SK-N-SH (cell line): ENCODE data around the gene NHLH1. TPM values are rescaled to one million over a fixed set of nuclear protein-coding genes. Genes with fewer than 3 reads are reported as not detected.

Experiments used
- CTCF ChIA-PET: fragments of 300-600, 350-600 bp; formaldehyde crosslinking; extraction: SDS; loops from one replicate; lab custom pipeline; 2021; lab: Yijun Ruan, JAX
- POLR2A ChIA-PET: fragments of 350-600 bp; sonication (Branson Sonifier 250); formaldehyde crosslinking; extraction: SDS; loops from one replicate; lab custom pipeline; 2020; ENCODE audit warnings: antibody characterized with exemption, inconsistent platforms; lab: Yijun Ruan, JAX
- DNase-seq: peaks from one replicate; pipeline ENCODE4 v3.0.0; 2012
- H2AFZ ChIP-seq: fragments of 200-600 bp; sonication (generic); 2 replicates; pipeline ENCODE4 v1.8.1; 2016; ENCODE audit warnings: antibody characterized with exemption, mild to moderate bottlenecking, low read depth
- H3F3A ChIP-seq: fragments of 200-600 bp; sonication (generic); replicated peaks from 2 replicates; pipeline ENCODE3; 2016; ENCODE audit warnings: antibody characterized with exemption, mild to moderate bottlenecking; ENCODE audit not compliant: insufficient read depth
- H3K27ac ChIP-seq, 2 experiments: fragments of 200-500 bp in 1 of 2; fragments of 200-600 bp in 1 of 2; sonication (Bioruptor generic) in 1 of 2; sonication (generic), shearing (Covaris generic) in 1 of 2; 2 replicates each; pipeline versions ENCODE4 v1.5.1 to v1.6.1; 2014 to 2016; ENCODE audit warnings: low read depth in 2 of 2, inconsistent platforms in 1 of 2, low read length in 1 of 2, mild to moderate bottlenecking in 1 of 2, mixed read lengths in 1 of 2
- H3K27me3 ChIP-seq: fragments of 200-600 bp; sonication (generic), shearing (Covaris generic); 2 replicates; pipeline ENCODE4 v1.6.1; 2016; ENCODE audit warnings: mixed run types; ENCODE audit not compliant: insufficient read depth
- H3K36me3 ChIP-seq, 2 experiments: fragments of 200-500 bp in 1 of 2; fragments of 200-600 bp in 1 of 2; sonication (Bioruptor generic) in 1 of 2; sonication (generic) in 1 of 2; replicated peaks in 1 of 2; 2 replicates each; pipeline versions ENCODE3 to v1.5.1; 2014 to 2016; ENCODE audit warnings: low read length in 1 of 2, mild to moderate bottlenecking in 1 of 2; ENCODE audit not compliant: insufficient read depth in 2 of 2, control insufficient read depth in 1 of 2
- H3K4me1 ChIP-seq, 2 experiments: fragments of 200-500 bp in 1 of 2; fragments of 200-600 bp in 1 of 2; sonication (Bioruptor generic) in 1 of 2; sonication (generic), shearing (Covaris generic) in 1 of 2; 2 replicates each; pipeline versions ENCODE4 v1.5.1 to v1.6.1; 2014 to 2016; ENCODE audit warnings: low read depth in 1 of 2, low read length in 1 of 2, mixed run types in 1 of 2; ENCODE audit not compliant: insufficient read depth in 2 of 2, control insufficient read depth in 1 of 2
- H3K4me2 ChIP-seq: fragments of 200-600 bp; sonication (generic), shearing (Covaris generic); 2 replicates; pipeline ENCODE4 v1.6.1; 2017; ENCODE audit warnings: mixed run types
- H3K4me3 ChIP-seq, 2 experiments: fragments of 200-500 bp in 1 of 2; fragments of 200-600 bp in 1 of 2; sonication (Bioruptor generic) in 1 of 2; sonication (generic), shearing (Covaris generic) in 1 of 2; 2 replicates each; pipeline versions ENCODE4 v1.5.1 to v1.8.1; 2014 to 2016; ENCODE audit warnings: low read depth in 2 of 2, inconsistent platforms in 1 of 2, low read length in 1 of 2, mild to moderate bottlenecking in 1 of 2, mixed read lengths in 1 of 2, moderate library complexity in 1 of 2
- H3K79me2 ChIP-seq: fragments of 200-600 bp; sonication (generic); 2 replicates; pipeline ENCODE4 v1.8.1; 2017; ENCODE audit warnings: mild to moderate bottlenecking; ENCODE audit not compliant: insufficient read depth
- H3K9ac ChIP-seq: fragments of 200-600 bp; sonication (generic); 2 replicates; pipeline ENCODE4 v1.6.1; 2017; ENCODE audit warnings: mixed run types
- H3K9me2 ChIP-seq: fragments of 200-600 bp; sonication (generic); 2 replicates; pipeline ENCODE4 v1.6.1; 2017; ENCODE audit warnings: mixed run types
- H3K9me3 ChIP-seq: fragments of 200-600 bp; sonication (generic); 2 replicates; pipeline ENCODE4 v1.6.1; 2017; ENCODE audit warnings: mixed run types, mild to moderate bottlenecking, moderate library complexity
- H4K20me1 ChIP-seq: fragments of 200-600 bp; sonication (generic); 2 replicates; pipeline ENCODE4 v1.6.1; 2017; ENCODE audit warnings: mild to moderate bottlenecking, mixed run types; ENCODE audit not compliant: insufficient read depth
- ELF1 ChIP-seq: IDR thresholded peaks from 2 replicates; pipeline ENCODE4 v1.4.0; 2012
- EP300 ChIP-seq, 2 experiments: IDR thresholded peaks; 2 replicates each; pipeline versions ENCODE4 v1.4.0 to v1.6.1; 2012; ENCODE audit warnings: borderline replicate concordance in 1 of 2, low read depth in 1 of 2, low read length in 1 of 2
- EZH2phosphoT487 ChIP-seq: fragments of 200-600 bp; sonication (generic); IDR thresholded peaks from 2 replicates; pipeline ENCODE4 v1.6.1; 2017; ENCODE audit warnings: low read depth, mixed run types, mild to moderate bottlenecking, antibody characterized with exemption, moderate library complexity, borderline replicate concordance
- FOSL2 ChIP-seq: IDR thresholded peaks from 2 replicates; pipeline ENCODE4 v1.4.0; 2012; ENCODE audit warnings: low read depth, mild to moderate bottlenecking, moderate library complexity, borderline replicate concordance
- FOXJ3 ChIP-seq: sonication (generic); formaldehyde crosslinking; IDR thresholded peaks from 2 replicates; pipeline ENCODE4 v1.5.1; 2020; ENCODE audit warnings: mild to moderate bottlenecking, missing genetic modification reagents
- JUND ChIP-seq: IDR thresholded peaks from 2 replicates; pipeline ENCODE4 v1.4.0; 2012
- MAX ChIP-seq: IDR thresholded peaks from 2 replicates; pipeline ENCODE4 v1.4.0; 2012; ENCODE audit warnings: low read depth
- MEF2A ChIP-seq: IDR thresholded peaks from 2 replicates; pipeline ENCODE4 v1.4.0; 2012; ENCODE audit warnings: low read depth, borderline replicate concordance
- MXI1 ChIP-seq: IDR thresholded peaks from 2 replicates; pipeline ENCODE4 v1.6.1; 2012; ENCODE audit warnings: mild to moderate bottlenecking, low read depth, low read length, improper control_type of control experiment
- POLR2AphosphoS5 ChIP-seq: IDR thresholded peaks from 2 replicates; pipeline ENCODE4 v1.6.1; 2012; ENCODE audit warnings: low read depth, low read length
- RAD21 ChIP-seq: IDR thresholded peaks from 2 replicates; pipeline ENCODE4 v1.6.1; 2012; ENCODE audit warnings: mild to moderate bottlenecking, low read length
- REST ChIP-seq: IDR thresholded peaks from 2 replicates; pipeline ENCODE4 v1.6.1; 2012; ENCODE audit warnings: mild to moderate bottlenecking, low read depth, low read length, moderate library complexity
- RXRA ChIP-seq: IDR thresholded peaks from 2 replicates; pipeline ENCODE4 v1.4.0; 2012; ENCODE audit warnings: low read depth, mild to moderate bottlenecking, borderline replicate concordance
- TCF12 ChIP-seq: IDR thresholded peaks from 2 replicates; pipeline ENCODE4 v1.4.0; 2012
- ZBTB33 ChIP-seq: IDR thresholded peaks from 2 replicates; pipeline ENCODE4 v1.4.0; 2012; ENCODE audit warnings: low read depth, borderline replicate concordance
- WGBS: methylation state at CpG from one replicate; pipeline ENCODE4 v1.1.6; 2017; ENCODE audit warnings: low lambda C conversion rate; 5-methylcytosine and 5-hydroxymethylcytosine counted together
- polyA plus RNA-seq, 3 experiments: library from polyadenylated mRNA; depleted of rRNA; stranded (reverse); fragments of >200 nt; gene quantifications; 2 replicates each; pipeline ENCODE4 v1.2.3, GENCODE V29; 2012

Gene NHLH1
- polyA plus RNA-seq, 1 of the 3 experiments (the other 2 are of a cell fraction) = 0.18 TPM

- H3K9me3 ChIP-seq = no peaks in the 10 kb centered on the region
- POLR2A ChIA-PET = no interaction called here
- H3K9ac ChIP-seq = no peak overlapping the region
- H3K4me2 ChIP-seq = no peak overlapping the region
- no peaks in the 10 kb centered on the region for H3K36me3 ChIP-seq
- no peaks in the 10 kb centered on the region for H3K79me2 ChIP-seq
- 87% methylated on average over 3 of the region's 3 CpGs for WGBS
- TF ChIP-seq REST (no peak), ZBTB33 (no peak), EZH2phosphoT487 (no peak), ELF1 (no peak), POLR2AphosphoS5 (no peak), EP300 (IDR thresholded peaks at IDR 0.05; ENCODE audit: borderline replicate concordance in 1 of 2, low read depth in 1 of 2, low read length in 1 of 2) (no peak)
- no peaks in the 10 kb centered on the region for H4K20me1 ChIP-seq
- H3K27me3 ChIP-seq = no peaks in the 10 kb centered on the region
- peaks cover 0 to 41% of the 10 kb centered on the region in 2 experiments; a peak in 2 of 4 replicates for H3K4me1 ChIP-seq
- no peak overlapping the region for H2AFZ ChIP-seq
- no peaks in the 10 kb centered on the region for H3K9me2 ChIP-seq
- no peak overlapping the region for H3K4me3 ChIP-seq
- DNase-seq = no peak
- CTCF ChIA-PET = interaction anchor here (1.2 kb wide), 1 partner anchor 396 kb away, joined by 3 read pairs; no protein-coding TSS in a partner anchor
- H3F3A ChIP-seq = no peaks in the 10 kb centered on the region
- H3K27ac ChIP-seq = no peak overlapping the region
These were observed 36.4 kb downstream of the NHLH1 start for GRCh38 chr1:160403244-160403643.

- no peaks in the 10 kb centered on the region for H3K27me3 ChIP-seq
- no peak overlapping the region for H3K4me2 ChIP-seq
- no peaks in the 10 kb centered on the region for H3F3A ChIP-seq
- peaks cover 0 to 46% of the 10 kb centered on the region in 2 experiments; a peak in 2 of 4 replicates for H3K4me1 ChIP-seq
- no peaks in the 10 kb centered on the region for H3K9me2 ChIP-seq
- 85% methylated on average over 3 of the region's 3 CpGs for WGBS
- no peaks in the 10 kb centered on the region for H3K9me3 ChIP-seq
- DNase-seq = no peak
- TF ChIP-seq TCF12 = no peak
- TF ChIP-seq MAX = no peak
- no peak for TF ChIP-seq RAD21
- TF ChIP-seq MXI1 = no peak
- no peak for TF ChIP-seq FOSL2
- no peak for TF ChIP-seq FOXJ3 (CRISPR knock-in tag)
- no peak for TF ChIP-seq MEF2A
- TF ChIP-seq ELF1 = no peak
- TF ChIP-seq RXRA = no peak
- no peak for TF ChIP-seq JUND
- TF ChIP-seq REST = no peak
- H2AFZ ChIP-seq = no peak overlapping the region
- no peaks in the 10 kb centered on the region for H3K36me3 ChIP-seq
- ChIA-PET POLR2A (no interaction called here), CTCF (no interaction called here)
- no peaks in the 10 kb centered on the region for H4K20me1 ChIP-seq
- no peak overlapping the region for H3K4me3 ChIP-seq
- H3K79me2 ChIP-seq = no peaks in the 10 kb centered on the region
- H3K9ac ChIP-seq = no peak overlapping the region
- H3K27ac ChIP-seq = no peak overlapping the region
These were observed 37.2 kb downstream of the NHLH1 start for GRCh38 chr1:160404094-160404493.
